ENCODE measurements around the gene ATP1A1.

Gene ATP1A1

GRCh38 chr1:116390195-116390594 is 17.2 kb downstream of the ATP1A1 start:
- no peak for DNase-seq (ENCODE audit: low read depth in 2 of 2)

- DNase-seq (ENCODE audit: low read depth in 2 of 2) = no peak
These were observed 18.1 kb downstream of the ATP1A1 start for GRCh38 chr1:116391185-116391584.

GRCh38 chr1:116392717-116393404 is 19.8 kb downstream of the ATP1A1 start:
- DNase-seq (ENCODE audit: low read depth in 2 of 2) = no peak

GRCh38 chr1:116393792-116394191 is 20.7 kb downstream of the ATP1A1 start:
- DNase-seq (ENCODE audit: low read depth in 2 of 2) = no peak

GRCh38 chr1:116394270-116394669 is 21.2 kb downstream of the ATP1A1 start:
- DNase-seq (ENCODE audit: low read depth in 2 of 2) = no peak

GRCh38 chr1:116396769-116397168 is 23.7 kb downstream of the ATP1A1 start:
- DNase-seq (ENCODE audit: low read depth in 2 of 2) = no peak

- DNase-seq (ENCODE audit: low read depth in 2 of 2) = no peak
These were observed 24.7 kb downstream of the ATP1A1 start for GRCh38 chr1:116397728-116398127.

GRCh38 chr1:116400780-116401179 is 27.7 kb downstream of the ATP1A1 start:
- DNase-seq (ENCODE audit: low read depth in 2 of 2) = no peak

- no peak for DNase-seq (ENCODE audit: low read depth in 2 of 2)
These were observed 28.7 kb downstream of the ATP1A1 start for GRCh38 chr1:116401646-116402176.

GRCh38 chr1:116402333-116402732 is 29.3 kb downstream of the ATP1A1 start:
- no peak for DNase-seq (ENCODE audit: low read depth in 2 of 2)

GRCh38 chr1:116403496-116404136 is 30.6 kb downstream of the ATP1A1 start:
- DNase-seq (ENCODE audit: low read depth in 2 of 2) = no peak

GRCh38 chr1:116404699-116405098 is 31.7 kb downstream of the ATP1A1 start:
- no peak for DNase-seq (ENCODE audit: low read depth in 2 of 2)

GRCh38 chr1:116405241-116406135 is 32.4 kb downstream of the ATP1A1 start:
- DNase-seq (ENCODE audit: low read depth in 2 of 2) = no peak

GRCh38 chr1:116407033-116407432 is 34.0 kb downstream of the ATP1A1 start:
- no peak for DNase-seq (ENCODE audit: low read depth in 2 of 2)

- DNase-seq (ENCODE audit: low read depth in 2 of 2) = no peak
These were observed 35.1 kb downstream of the ATP1A1 start for GRCh38 chr1:116408193-116408592.

GRCh38 chr1:116408803-116409720 is 36.0 kb downstream of the ATP1A1 start:
- DNase-seq (ENCODE audit: low read depth in 2 of 2) = no peak

GRCh38 chr1:116409751-116410191 is 36.7 kb downstream of the ATP1A1 start:
- no peak for DNase-seq (ENCODE audit: low read depth in 2 of 2)

- DNase-seq (ENCODE audit: low read depth in 2 of 2) = no peak
These were observed 38.9 kb downstream of the ATP1A1 start for GRCh38 chr1:116411784-116412479.

- no peak for DNase-seq (ENCODE audit: low read depth in 2 of 2)
These were observed 39.4 kb downstream of the ATP1A1 start for GRCh38 chr1:116412480-116412798.

- no peak for DNase-seq (ENCODE audit: low read depth in 2 of 2)
These were observed 39.9 kb downstream of the ATP1A1 start for GRCh38 chr1:116412898-116413297.

- no peak for DNase-seq (ENCODE audit: low read depth in 2 of 2)
These were observed 40.4 kb downstream of the ATP1A1 start for GRCh38 chr1:116413414-116413813.

Measured in stimulated activated CD8-positive, alpha-beta memory T cell treated with anti-CD3 and anti-CD28 coated beads, Interleukin-7, amount 100 ng/mL, for 1 hour (primary cell).